ENCODE data around the gene BCO1. TPM values are rescaled to one million over a fixed set of nuclear protein-coding genes. Genes with fewer than 3 reads are reported as not detected.

BCO1 gene
- total RNA-seq, 3 donors from 2014 or later (not counting 1 experiment from before 2014, with no cell fraction given) = not detected

GRCh38 chr16:81316176-81316496 is 77.6 kb downstream of the BCO1 start:
- ATAC-seq (no peak), DNase-seq (no peak)
- H3K4me3 Mint-ChIP-seq = peak overlapping the region; percentile 93
- Histone ChIP-seq H3K27ac (ENCODE audit: low read length) (no peak overlapping the region), H3K36me3 (ENCODE audit: control insufficient read depth, insufficient read depth, low read length) (peaks cover 4% of the 10 kb centered on the region), H3K4me1 (ENCODE audit: control insufficient read depth, insufficient read depth, low read length) (peaks cover 19% of the 10 kb centered on the region), H3K27me3 (ENCODE audit: control insufficient read depth, insufficient read depth, low read length) (no peaks in the 10 kb centered on the region), H3K4me3 (ENCODE audit: low read length) (peak overlapping the region; percentile 26), H3K9me3 (ENCODE audit: control insufficient read depth, insufficient read depth, low read length) (no peaks in the 10 kb centered on the region)
- H3K27ac Mint-ChIP-seq = peak overlapping the region; percentile 74 to 76
- no peaks in the 10 kb centered on the region for H3K36me3 Mint-ChIP-seq
- no peaks in the 10 kb centered on the region for H3K9me3 Mint-ChIP-seq
- intact Hi-C loops (cut with micrococcal nuclease) = no loop called here
- H3K27me3 Mint-ChIP-seq (ENCODE audit: low read depth in 2 of 2) = no peaks in the 10 kb centered on the region
- TF ChIP-seq CTCF (IDR thresholded peaks at IDR 0.05) = no peak
- 93% methylated on average over 5 of the region's 5 CpGs for WGBS (ENCODE audit: insufficient coverage)
- peaks cover 44 to 51% of the 10 kb centered on the region in 2 donors for H3K4me1 Mint-ChIP-seq

- no peaks in the 10 kb centered on the region for H3K36me3 ChIP-seq (ENCODE audit: control insufficient read depth, insufficient read depth, low read length)
- TF ChIP-seq CTCF (IDR thresholded peaks at IDR 0.05) = no peak
- no peaks in the 10 kb centered on the region for H3K9me3 ChIP-seq (ENCODE audit: control insufficient read depth, insufficient read depth, low read length)
- no peak overlapping the region for H3K27ac ChIP-seq (ENCODE audit: low read length)
- H3K36me3 Mint-ChIP-seq = no peaks in the 10 kb centered on the region
- no peak overlapping the region for H3K27ac Mint-ChIP-seq
- intact Hi-C loops (cut with micrococcal nuclease) = no loop called here
- H3K27me3 Mint-ChIP-seq (ENCODE audit: low read depth in 2 of 2) = no peaks in the 10 kb centered on the region
- 96% methylated on average over 6 of the region's 7 CpGs for WGBS (ENCODE audit: insufficient coverage)
- H3K4me3 Mint-ChIP-seq = no peak overlapping the region
- H3K4me3 ChIP-seq (ENCODE audit: low read length) = no peak overlapping the region
- DNase-seq (no peak), ATAC-seq (no peak)
- no peaks in the 10 kb centered on the region for H3K27me3 ChIP-seq (ENCODE audit: control insufficient read depth, insufficient read depth, low read length)
- no peaks in the 10 kb centered on the region for H3K9me3 Mint-ChIP-seq
- peaks cover 14% of the 10 kb centered on the region for H3K4me1 ChIP-seq (ENCODE audit: control insufficient read depth, insufficient read depth, low read length)
- H3K4me1 Mint-ChIP-seq = peaks cover 26 to 37% of the 10 kb centered on the region in 2 donors
Measured at GRCh38 chr16:81318711-81319110, 80.2 kb downstream of the BCO1 start.

- H3K4me3 Mint-ChIP-seq = no peak overlapping the region
- no peak for DNase-seq
- ATAC-seq = no peak
- WGBS (ENCODE audit: insufficient coverage) = 76% methylated on average over 5 of the region's 6 CpGs
- Histone ChIP-seq H3K9me3 (ENCODE audit: control insufficient read depth, insufficient read depth, low read length) (no peaks in the 10 kb centered on the region), H3K4me1 (ENCODE audit: control insufficient read depth, insufficient read depth, low read length) (peaks cover 8% of the 10 kb centered on the region), H3K27ac (ENCODE audit: low read length) (no peak overlapping the region), H3K36me3 (ENCODE audit: control insufficient read depth, insufficient read depth, low read length) (no peaks in the 10 kb centered on the region), H3K27me3 (ENCODE audit: control insufficient read depth, insufficient read depth, low read length) (no peaks in the 10 kb centered on the region), H3K4me3 (ENCODE audit: low read length) (no peak overlapping the region)
- H3K27me3 Mint-ChIP-seq (ENCODE audit: low read depth in 2 of 2) = no peaks in the 10 kb centered on the region
- no peaks in the 10 kb centered on the region for H3K9me3 Mint-ChIP-seq
- H3K36me3 Mint-ChIP-seq = no peaks in the 10 kb centered on the region
- peaks cover 19 to 35% of the 10 kb centered on the region in 2 donors for H3K4me1 Mint-ChIP-seq
- H3K27ac Mint-ChIP-seq = no peak overlapping the region
- no peak for TF ChIP-seq CTCF (IDR thresholded peaks at IDR 0.05)
- intact Hi-C loops (cut with micrococcal nuclease) = no loop called here
Measured at GRCh38 chr16:81319221-81319912, 80.9 kb downstream of the BCO1 start.

- H3K9me3 Mint-ChIP-seq = no peaks in the 10 kb centered on the region
- intact Hi-C loops (cut with micrococcal nuclease) = no loop called here
- TF ChIP-seq CTCF (IDR thresholded peaks at IDR 0.05) = no peak
- no CpG with 5 or more reads among the region's 2 CpGs for WGBS (ENCODE audit: insufficient coverage)
- no peak overlapping the region for H3K4me3 ChIP-seq (ENCODE audit: low read length)
- H3K36me3 ChIP-seq (ENCODE audit: control insufficient read depth, insufficient read depth, low read length) = no peaks in the 10 kb centered on the region
- H3K9me3 ChIP-seq (ENCODE audit: control insufficient read depth, insufficient read depth, low read length) = no peaks in the 10 kb centered on the region
- H3K27me3 ChIP-seq (ENCODE audit: control insufficient read depth, insufficient read depth, low read length) = no peaks in the 10 kb centered on the region
- no peak for ATAC-seq
- peaks cover 2% of the 10 kb centered on the region for H3K4me1 ChIP-seq (ENCODE audit: control insufficient read depth, insufficient read depth, low read length)
- no peaks in the 10 kb centered on the region for H3K36me3 Mint-ChIP-seq
- DNase-seq = no peak
- peaks cover 11 to 34% of the 10 kb centered on the region in 2 donors for H3K4me1 Mint-ChIP-seq
- no peak overlapping the region for H3K27ac Mint-ChIP-seq
- no peak overlapping the region for H3K4me3 Mint-ChIP-seq
- no peaks in the 10 kb centered on the region for H3K27me3 Mint-ChIP-seq (ENCODE audit: low read depth in 2 of 2)
- H3K27ac ChIP-seq (ENCODE audit: low read length) = no peak overlapping the region
Measured at GRCh38 chr16:81321039-81321438, 82.5 kb downstream of the BCO1 start.
